BLaER1 treated with 17β-estradiol and CSF1 and Interleukin-3, amounts not matched to agents 10 nM and 100 nM (cell line): ENCODE data around the gene PIP5K1C.

Experiments used
- H3K27ac ChIP-seq, 11 experiments: shearing (Covaris generic); formaldehyde crosslinking; 2 replicates each; pipeline ENCODE4 v1.8.1; 2022
- H3K27me3 ChIP-seq, 11 experiments: shearing (Covaris generic); formaldehyde crosslinking; 2 replicates each; pipeline ENCODE4 v1.8.1; 2022
- H3K36me3 ChIP-seq, 11 experiments: shearing (Covaris generic); formaldehyde crosslinking; 2 replicates each; pipeline ENCODE4 v1.8.1; 2022
- H3K4me1 ChIP-seq, 10 experiments: shearing (Covaris generic); formaldehyde crosslinking; 2 replicates each; pipeline ENCODE4 v1.8.1; 2022
- H3K4me2 ChIP-seq, 11 experiments: shearing (Covaris generic); formaldehyde crosslinking; 2 replicates each; pipeline ENCODE4 v1.8.1; 2022
- H3K4me3 ChIP-seq, 10 experiments: shearing (Covaris generic); formaldehyde crosslinking; 2 replicates each; pipeline ENCODE4 v1.8.1; 2022
- H3K9ac ChIP-seq, 11 experiments: shearing (Covaris generic); formaldehyde crosslinking; 2 replicates each; pipeline ENCODE4 v1.8.1; 2022
- H3K9me3 ChIP-seq, 11 experiments: shearing (Covaris generic); formaldehyde crosslinking; replicated peaks in 1 of 11; 2 replicates each; pipeline ENCODE4 v1.8.1; 2022
- H4K20me1 ChIP-seq, 11 experiments: shearing (Covaris generic); formaldehyde crosslinking; 2 replicates each; pipeline ENCODE4 v1.8.1; 2022
- Cebpa-rat ChIP-seq, 11 experiments: shearing (Covaris generic); IDR thresholded peaks; 2 replicates each; pipeline ENCODE4 v1.8.1; 2022

The PIP5K1C gene

DNA sequence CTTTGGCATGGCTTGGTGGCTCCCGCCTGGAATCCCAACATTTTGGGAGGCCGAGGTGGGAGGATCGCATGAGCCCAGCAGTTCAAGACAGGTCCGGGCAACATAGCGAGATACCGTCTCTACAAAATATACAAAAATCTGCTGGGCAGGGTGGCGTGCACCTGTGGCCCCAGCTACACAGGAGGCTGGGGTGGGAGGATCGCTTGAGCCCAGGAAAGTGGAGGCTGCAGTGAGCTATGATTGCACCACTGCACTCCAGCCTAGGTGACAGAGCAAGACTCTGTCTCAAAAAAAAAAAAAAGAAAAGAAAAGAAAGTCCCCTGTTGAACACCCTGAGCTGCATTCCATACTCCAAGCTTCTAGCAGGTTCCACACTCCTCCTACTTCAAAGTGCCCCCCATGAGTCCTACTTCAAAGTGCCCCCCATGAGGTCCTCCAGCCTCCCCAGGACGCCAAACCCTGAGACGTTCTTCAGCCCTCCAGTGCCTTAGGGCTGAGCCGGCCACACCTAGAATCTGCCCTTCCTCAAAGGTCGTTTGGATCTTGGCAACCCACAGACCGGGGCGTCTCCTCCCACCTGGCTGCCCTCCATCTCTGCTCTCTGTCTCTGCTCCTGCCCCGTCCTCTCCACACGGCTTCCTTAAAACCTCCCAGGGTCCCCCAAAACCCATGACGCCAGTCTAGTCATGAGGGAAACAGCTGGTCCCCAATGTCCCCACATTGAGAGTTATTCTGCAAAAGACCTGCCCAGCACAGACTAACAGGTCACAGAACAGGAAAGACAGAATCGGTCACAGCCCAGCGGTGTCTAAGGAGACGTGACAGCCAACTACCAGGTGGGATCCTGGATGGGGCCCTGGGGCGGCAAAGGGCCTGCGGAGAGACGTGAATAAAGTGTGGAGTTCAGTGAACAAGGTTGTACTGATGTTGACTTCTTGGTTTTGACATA, 12.7 kb upstream of the PIP5K1C start:
- Histone ChIP-seq H3K4me3 (no peak overlapping the region), H3K9ac (peak overlapping the region in 2 of 11 experiments; percentile 7 to 17; a peak in 1 of 22 replicates), H3K4me2 (peak overlapping the region in 10 of 11 experiments; percentile 9 to 57 (median 41); a peak in 17 of 22 replicates), H3K9me3 (no peaks in the 10 kb centered on the region), H4K20me1 (no peaks in the 10 kb centered on the region), H3K36me3 (no peaks in the 10 kb centered on the region), H3K4me1 (peaks cover 11 to 47% (median 19%) of the 10 kb centered on the region in 10 experiments; a peak in 19 of 20 replicates), H3K27me3 (no peaks in the 10 kb centered on the region), H3K27ac (peak overlapping the region in 1 of 11 experiments; percentile 43; a peak in 3 of 22 replicates)
- TF ChIP-seq Cebpa-rat (IDR thresholded peaks at IDR 0.05): no peak

DNA sequence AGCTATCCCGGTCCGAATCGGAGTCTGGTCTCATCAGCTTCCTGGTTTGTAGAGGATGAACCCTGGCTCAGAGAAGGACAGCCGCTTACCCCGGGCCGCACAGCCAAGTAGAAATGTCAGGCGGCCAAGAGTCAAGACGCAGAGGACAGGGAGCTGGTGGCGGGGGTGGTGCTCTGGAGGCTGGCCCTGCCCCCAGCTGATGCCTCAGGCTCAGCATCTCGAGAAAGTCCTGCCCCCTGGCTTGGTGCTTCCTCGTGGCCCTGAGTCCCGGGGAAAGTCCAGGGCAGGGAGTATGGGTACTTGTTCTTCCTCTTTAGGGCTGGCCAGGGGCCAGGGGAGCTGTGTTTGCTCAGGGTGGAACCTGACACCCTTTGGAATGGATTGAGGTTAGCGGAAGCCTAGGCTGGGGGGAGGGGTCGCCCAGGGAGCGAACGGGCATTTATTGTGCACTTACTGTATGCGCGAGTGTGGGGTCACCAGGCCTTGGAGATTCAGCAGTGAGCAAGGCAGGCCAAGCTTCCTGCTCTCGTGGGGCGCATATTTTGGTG, 10.1 kb upstream of the PIP5K1C start:
- Histone ChIP-seq H3K27ac (no peak overlapping the region), H3K9me3 (no peaks in the 10 kb centered on the region), H3K9ac (no peak overlapping the region), H3K36me3 (no peaks in the 10 kb centered on the region), H3K4me3 (no peak overlapping the region), H3K4me1 (peaks cover 11 to 45% (median 19%) of the 10 kb centered on the region in 10 experiments; a peak in 19 of 20 replicates), H3K27me3 (no peaks in the 10 kb centered on the region), H4K20me1 (no peaks in the 10 kb centered on the region), H3K4me2 (peak overlapping the region in 3 of 11 experiments; percentile 41 to 64 (median 56); a peak in 6 of 22 replicates)
- TF ChIP-seq Cebpa-rat (IDR thresholded peaks at IDR 0.05): no peak

DNA sequence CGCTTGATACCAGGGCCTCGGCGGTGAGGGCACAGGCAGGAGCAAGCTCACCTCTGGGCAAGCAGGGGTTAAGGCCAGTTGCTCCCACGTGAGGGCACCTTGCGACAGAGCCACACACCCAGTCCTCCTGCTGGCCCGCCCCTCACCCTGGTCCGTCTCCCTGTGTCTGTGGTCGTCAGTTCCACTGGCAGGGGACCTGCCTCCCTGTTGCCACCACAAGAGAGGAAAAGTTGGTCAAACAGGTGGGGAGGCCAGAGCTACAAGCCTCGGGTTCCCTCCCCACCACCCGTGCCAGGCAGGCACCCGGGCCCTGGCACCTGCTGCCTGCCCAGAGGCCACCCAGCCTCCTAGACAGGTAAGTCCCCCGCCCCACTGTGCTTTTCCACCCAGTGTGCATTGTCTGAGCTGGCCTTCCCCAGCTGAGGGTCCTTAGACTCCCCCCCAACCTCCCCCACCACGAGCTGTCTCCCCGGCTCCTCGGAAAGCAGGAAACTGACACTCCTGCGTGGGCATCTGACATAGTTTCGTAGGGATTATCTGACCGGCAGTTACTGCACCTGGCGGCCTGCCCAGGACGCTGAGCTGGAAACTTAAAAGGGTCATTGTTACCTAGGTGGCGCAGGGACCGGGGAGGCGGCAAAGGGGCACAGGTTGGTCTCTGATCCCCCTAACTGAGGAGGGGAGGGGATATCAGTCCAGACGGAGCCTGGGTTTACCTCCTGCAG, 8.1 kb upstream of the PIP5K1C start, which contains the start of gene TJP3:
Gene TJP3, plus strand, starts transcription at position 178 of the 725 bp plus-strand sequence. CDS start 20,049 bp downstream, outside the sequence.
- H3K36me3 ChIP-seq: no peaks in the 10 kb centered on the region
- H3K4me2 ChIP-seq: no peak within 1 kb of the TSS
- no peak within 1 kb of the TSS for H3K27ac ChIP-seq
- no peaks in the 10 kb centered on the region for H4K20me1 ChIP-seq
- no peaks in the 10 kb centered on the region for H3K27me3 ChIP-seq
- TF ChIP-seq Cebpa-rat (IDR thresholded peaks at IDR 0.05): no peak
- no peaks in the 10 kb centered on the region for H3K9me3 ChIP-seq
- H3K4me1 ChIP-seq: peaks cover 6 to 35% (median 10%) of the 10 kb centered on the region in 10 experiments; a peak in 19 of 20 replicates
- H3K9ac ChIP-seq: 0 out of 22 replicates have a peak within 1 kb of the TSS, but pooled peaks of 2 of the 11 experiments have one; percentile 12 to 17
- no peak within 1 kb of the TSS for H3K4me3 ChIP-seq

DNA sequence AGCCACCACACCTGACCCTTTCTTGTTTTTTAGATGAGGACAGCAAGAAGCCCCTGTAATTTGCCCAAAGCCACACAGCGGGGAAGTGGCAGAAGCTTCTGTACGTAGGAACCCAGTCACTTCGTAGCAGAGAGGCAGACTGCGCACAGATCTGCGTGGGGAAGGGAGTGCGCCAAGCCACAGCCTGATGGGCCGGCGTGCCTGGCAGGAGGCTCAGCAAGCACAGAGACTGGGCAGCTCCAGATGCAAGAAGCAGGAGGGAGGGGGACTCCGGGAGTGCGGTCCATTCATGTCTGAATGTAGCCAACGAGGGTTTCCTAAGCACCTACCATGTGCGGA, 7.6 kb upstream of the PIP5K1C start:
- H3K4me3 ChIP-seq: no peak overlapping the region
- TF ChIP-seq Cebpa-rat (IDR thresholded peaks at IDR 0.05): no peak
- H3K4me1 ChIP-seq: peaks cover under 1 to 29% (median 4%) of the 10 kb centered on the region in 10 experiments; a peak in 15 of 20 replicates
- H3K9me3 ChIP-seq: no peaks in the 10 kb centered on the region
- no peak overlapping the region for H3K9ac ChIP-seq
- H3K36me3 ChIP-seq: no peaks in the 10 kb centered on the region
- H3K27me3 ChIP-seq: no peaks in the 10 kb centered on the region
- H3K27ac ChIP-seq: no peak overlapping the region
- H4K20me1 ChIP-seq: no peaks in the 10 kb centered on the region
- H3K4me2 ChIP-seq: no peak overlapping the region

DNA sequence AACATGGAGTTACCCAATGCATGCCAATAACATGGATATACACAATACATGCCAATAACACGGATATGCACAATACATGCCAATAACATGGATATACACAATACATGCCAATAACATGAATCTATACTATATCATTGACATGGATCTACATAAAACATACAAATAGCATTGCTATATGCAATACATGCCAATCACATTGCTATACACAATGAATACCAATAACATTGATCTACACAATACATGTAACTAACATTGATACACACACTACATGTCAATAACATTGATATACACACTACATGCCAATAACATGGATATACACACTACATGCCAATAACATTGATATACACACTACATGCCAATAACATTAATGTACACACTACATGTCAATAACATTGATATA, 932 bp upstream of the PIP5K1C start:
- H3K36me3 ChIP-seq: peaks cover 0 to 10% (median 0%) of the 10 kb centered on the region in 11 experiments; a peak in 5 of 22 replicates
- H3K4me1 ChIP-seq: peaks cover 16 to 27% (median 18%) of the 10 kb centered on the region in 10 experiments
- no peak for TF ChIP-seq Cebpa-rat (IDR thresholded peaks at IDR 0.05)
- no peak overlapping the region for H3K27ac ChIP-seq
- no peaks in the 10 kb centered on the region for H3K9me3 ChIP-seq
- H3K4me2 ChIP-seq: no peak overlapping the region
- no peaks in the 10 kb centered on the region for H3K27me3 ChIP-seq
- H3K4me3 ChIP-seq: no peak overlapping the region
- H4K20me1 ChIP-seq: peaks cover 22 to 36% (median 29%) of the 10 kb centered on the region in 11 experiments
- H3K9ac ChIP-seq: no peak overlapping the region

DNA sequence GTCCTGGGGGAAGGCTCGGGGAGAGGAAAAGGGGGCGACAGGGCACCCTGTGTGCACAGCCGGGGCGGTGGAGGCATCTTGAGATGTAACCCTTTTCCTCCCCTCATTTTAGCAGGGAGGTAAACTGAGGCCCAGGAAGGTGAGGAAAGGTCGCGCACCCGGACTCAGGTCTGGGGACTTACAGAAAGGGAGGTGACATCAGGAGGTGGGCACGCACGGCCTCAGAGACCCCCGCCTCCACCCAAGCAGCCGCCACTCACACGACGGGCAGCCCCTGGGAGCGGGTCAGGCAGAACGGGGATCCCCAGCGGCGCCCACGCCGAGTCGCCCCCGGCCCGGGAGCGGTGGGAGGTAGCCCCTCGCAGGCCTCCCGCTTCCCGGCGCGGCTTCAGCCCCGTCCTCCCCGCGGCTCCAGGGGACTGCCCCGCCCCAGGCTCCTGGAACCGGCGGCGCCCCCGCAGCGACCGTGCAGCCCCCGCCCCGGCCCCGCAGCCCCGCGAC, 477 bp downstream of the PIP5K1C start:
- H3K27ac ChIP-seq: peak overlapping the region; percentile 71 to 82 (median 79)
- peaks cover 36 to 50% (median 43%) of the 10 kb centered on the region in 11 experiments for H4K20me1 ChIP-seq
- H3K4me2 ChIP-seq: peak overlapping the region; percentile 93 to 99 (median 97)
- no peaks in the 10 kb centered on the region for H3K27me3 ChIP-seq
- peak overlapping the region; percentile 84 to 94 (median 88) for H3K9ac ChIP-seq
- no peaks in the 10 kb centered on the region for H3K9me3 ChIP-seq
- H3K4me1 ChIP-seq: peaks cover 16 to 27% (median 18%) of the 10 kb centered on the region in 10 experiments
- peaks cover 0 to 23% (median 9%) of the 10 kb centered on the region in 11 experiments; a peak in 14 of 22 replicates for H3K36me3 ChIP-seq
- no peak for TF ChIP-seq Cebpa-rat (IDR thresholded peaks at IDR 0.05)
- H3K4me3 ChIP-seq: peak overlapping the region; percentile 81 to 100 (median 96)

DNA sequence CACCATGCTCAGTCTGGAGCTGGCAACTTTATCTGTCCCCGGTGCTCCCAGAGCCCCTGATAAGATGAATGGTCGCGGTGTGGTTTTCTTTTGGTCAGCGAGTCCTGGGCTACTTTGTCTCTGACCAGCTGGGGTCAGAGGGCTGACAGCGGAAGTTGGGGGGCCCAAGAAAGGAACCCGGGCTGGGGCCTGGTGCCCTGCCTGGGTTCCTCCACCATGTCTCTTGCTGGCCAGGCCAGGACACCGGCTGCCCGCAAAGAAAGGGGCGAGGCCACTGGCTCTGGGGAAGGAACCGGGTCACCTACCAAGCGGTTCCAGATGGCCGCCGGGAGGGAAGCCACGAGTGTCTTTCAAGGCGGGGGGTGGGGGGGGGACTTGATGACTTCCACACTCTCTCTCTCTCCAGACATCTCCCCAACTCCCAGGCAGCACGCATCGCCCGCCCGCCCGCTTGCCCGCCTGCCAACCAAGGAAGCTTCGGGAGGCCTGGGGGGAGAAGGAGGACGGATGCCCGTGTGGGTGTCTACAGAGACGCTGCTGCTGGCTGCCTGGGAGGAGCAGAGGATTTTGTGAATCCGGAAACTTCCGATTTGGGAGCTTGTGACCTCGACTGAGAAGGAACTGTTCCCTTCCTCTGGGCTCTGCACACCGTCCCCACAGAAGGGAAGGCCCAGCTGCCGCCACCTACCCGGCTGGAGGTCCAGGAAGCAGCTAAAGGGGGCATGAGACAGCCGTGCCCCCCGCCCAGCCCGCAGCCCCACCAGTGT, 1.1 kb downstream of the PIP5K1C start:
- Histone ChIP-seq H3K9ac (peak overlapping the region; percentile 84 to 94 (median 88)), H3K27ac (peak overlapping the region; percentile 71 to 82 (median 79)), H3K4me1 (peaks cover 16 to 27% (median 18%) of the 10 kb centered on the region in 10 experiments), H3K36me3 (peaks cover 0 to 25% (median 12%) of the 10 kb centered on the region in 11 experiments; a peak in 14 of 22 replicates), H3K27me3 (no peaks in the 10 kb centered on the region), H4K20me1 (peaks cover 43 to 56% (median 50%) of the 10 kb centered on the region in 11 experiments), H3K9me3 (no peaks in the 10 kb centered on the region), H3K4me3 (peak overlapping the region; percentile 81 to 100 (median 96)), H3K4me2 (peak overlapping the region; percentile 93 to 99 (median 97))
- no peak for TF ChIP-seq Cebpa-rat (IDR thresholded peaks at IDR 0.05)
